ENCODE data around the gene DPP10.

GRCh38 chr2:115165529-115166109 lies 723.2 kb downstream of the DPP10 start:
- TF ChIP-seq CTCF (conservative IDR thresholded peaks at IDR 0.05; ENCODE audit: low read length), result peak; percentile 63
- no peak for TF ChIP-seq EZH2phosphoT487 (IDR thresholded peaks at IDR 0.05; ENCODE audit: borderline replicate concordance)
